ENCODE measurements around the gene CHST12. TPM values are rescaled to one million over a fixed set of nuclear protein-coding genes. Genes with fewer than 3 reads are reported as not detected.

The CHST12 gene
- polyA plus RNA-seq, 2 of the 4 experiments (the other 2 are of a cell fraction), result 5.6 to 12.0 TPM

GRCh38 chr7:2488681-2489080 is 85.3 kb downstream of the CHST12 start:
- Histone ChIP-seq H3K4me2 (no peak overlapping the region), H3K4me3 (no peak overlapping the region), H3K27ac (no peak overlapping the region), H3K4me1 (no peaks in the 10 kb centered on the region), H3K9me3 (peaks cover under 1% of the 10 kb centered on the region; the same call in 1 of the 3 replicates)
- ATAC-seq, result no peak
- WGBS (ENCODE audit: missing lambda C conversion rate), result 53% methylated on average over 9 of the region's 9 CpGs
- no peak for DNase-seq (ENCODE audit: low read depth in 1 of 2, low spot score in 1 of 2)
- ChIA-PET CTCF (interaction anchor here (0.8 to 2.3 kb wide), 5 partner anchors 11 to 79 kb away, joined by 3 to 14 read pairs (median 7); no protein-coding TSS in a partner anchor), POLR2A (no interaction called here)
- TF ChIP-seq FOSL2 (IDR thresholded peaks at IDR 0.05) (no peak), FOSL2 (CRISPR knock-in tag; IDR thresholded peaks at IDR 0.05) (no peak), CHD2 (IDR thresholded peaks at IDR 0.05; ENCODE audit: low read length, partially characterized antibody) (no peak), MAFK (IDR thresholded peaks at IDR 0.05; ENCODE audit: partially characterized antibody) (no peak), RAD21 (conservative IDR thresholded peaks at IDR 0.05 in 1 of 2, IDR thresholded peaks at IDR 0.05 in 1 of 2) (no peak), RARB (CRISPR knock-in tag; IDR thresholded peaks at IDR 0.05) (no peak), POLR2AphosphoS2 (conservative IDR thresholded peaks at IDR 0.05; ENCODE audit: low read length) (no peak), PHF8 (IDR thresholded peaks at IDR 0.05; ENCODE audit: borderline replicate concordance, low read depth) (no peak), CHD4 (IDR thresholded peaks at IDR 0.05; ENCODE audit: borderline replicate concordance) (no peak), FOXS1 (CRISPR knock-in tag; IDR thresholded peaks at IDR 0.05) (no peak)
- no peak for FAIRE-seq

DNA sequence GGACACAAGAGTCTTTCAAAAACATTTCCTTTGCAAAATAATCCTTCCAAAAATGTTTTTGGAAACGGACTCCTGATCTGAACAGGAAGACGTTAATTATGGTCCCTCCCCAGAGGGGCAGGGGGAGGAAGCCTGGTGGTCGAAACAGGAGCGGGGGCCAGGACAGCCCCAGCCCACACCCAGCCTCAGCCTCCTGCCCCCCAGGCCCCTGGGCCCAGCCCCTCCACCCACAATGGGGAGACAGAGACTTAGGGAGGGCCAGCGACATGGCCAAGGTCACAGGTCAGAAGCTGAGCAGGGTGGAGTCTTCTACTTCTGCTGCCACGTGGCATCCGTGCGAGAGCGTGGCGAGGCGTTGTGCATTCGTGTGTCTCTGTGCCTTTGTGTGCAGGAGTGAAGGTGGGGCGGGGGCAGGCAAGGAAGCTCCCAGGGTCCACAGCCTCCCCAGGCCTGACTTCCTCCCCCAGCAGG is 86.8 kb downstream of the CHST12 start:
- Histone ChIP-seq H3K4me1 (no peaks in the 10 kb centered on the region), H3K4me2 (no peak overlapping the region), H3K4me3 (no peak overlapping the region), H3K9me3 (no peaks in the 10 kb centered on the region), H3K27ac (no peak overlapping the region)
- no peak for FAIRE-seq
- no peak for ATAC-seq
- ChIA-PET CTCF (interaction anchor here (0.6 to 1.0 kb wide), 3 partner anchors 17 to 63 kb away, joined by 3 read pairs; no protein-coding TSS in a partner anchor), POLR2A (no interaction called here)
- whole genome bisulfite sequencing (ENCODE audit: missing lambda C conversion rate), result 79% methylated on average over 13 of the region's 13 CpGs
- TF ChIP-seq PBX3 (IDR thresholded peaks at IDR 0.05) (no peak), RAD21 (conservative IDR thresholded peaks at IDR 0.05 in 1 of 2, IDR thresholded peaks at IDR 0.05 in 1 of 2) (no peak), KDM5A (IDR thresholded peaks at IDR 0.05) (no peak), HOXA7 (CRISPR knock-in tag; IDR thresholded peaks at IDR 0.05) (no peak), BHLHE40 (IDR thresholded peaks at IDR 0.05; ENCODE audit: low read depth, low read length) (no peak), KDM1A (IDR thresholded peaks at IDR 0.05; ENCODE audit: low read depth) (no peak)
- no peak for DNase-seq (ENCODE audit: low read depth in 1 of 2, low spot score in 1 of 2)

GRCh38 chr7:2492038-2492437 is 88.6 kb downstream of the CHST12 start:
- no peak for FAIRE-seq
- 65% methylated on average over 2 of the region's 2 CpGs for WGBS (ENCODE audit: missing lambda C conversion rate)
- CTCF ChIA-PET, result interaction anchor here (1.1 kb wide), 1 partner anchor 14 kb away, joined by 3 read pairs; no protein-coding TSS in a partner anchor
- H3K9me3 ChIP-seq, result no peaks in the 10 kb centered on the region
- TF ChIP-seq TP53 (CRISPR knock-in tag; IDR thresholded peaks at IDR 0.05) (no peak), NR3C1 (IDR thresholded peaks at IDR 0.05) (no peak), POLR2A (IDR thresholded peaks at IDR 0.05; ENCODE audit: low read length) (no peak), SREBF2 (IDR thresholded peaks at IDR 0.05) (no peak), ZSCAN20 (CRISPR knock-in tag; IDR thresholded peaks at IDR 0.05) (no peak), BHLHE40 (IDR thresholded peaks at IDR 0.05; ENCODE audit: low read depth, low read length) (no peak), GATA3 (IDR thresholded peaks at IDR 0.05; ENCODE audit: borderline replicate concordance) (no peak), FOXS1 (CRISPR knock-in tag; IDR thresholded peaks at IDR 0.05) (no peak), HOXB13 (CRISPR knock-in tag; IDR thresholded peaks at IDR 0.05; ENCODE audit: low read depth) (no peak), NPAS2 (CRISPR knock-in tag; IDR thresholded peaks at IDR 0.05; ENCODE audit: borderline replicate concordance) (no peak), CHD4 (IDR thresholded peaks at IDR 0.05; ENCODE audit: borderline replicate concordance) (no peak), RARB (CRISPR knock-in tag; IDR thresholded peaks at IDR 0.05) (no peak), KDM1A (IDR thresholded peaks at IDR 0.05; ENCODE audit: low read depth) (no peak), CHD2 (IDR thresholded peaks at IDR 0.05; ENCODE audit: low read length, partially characterized antibody) (no peak)
- TF ChIP-seq, protein P1, sequence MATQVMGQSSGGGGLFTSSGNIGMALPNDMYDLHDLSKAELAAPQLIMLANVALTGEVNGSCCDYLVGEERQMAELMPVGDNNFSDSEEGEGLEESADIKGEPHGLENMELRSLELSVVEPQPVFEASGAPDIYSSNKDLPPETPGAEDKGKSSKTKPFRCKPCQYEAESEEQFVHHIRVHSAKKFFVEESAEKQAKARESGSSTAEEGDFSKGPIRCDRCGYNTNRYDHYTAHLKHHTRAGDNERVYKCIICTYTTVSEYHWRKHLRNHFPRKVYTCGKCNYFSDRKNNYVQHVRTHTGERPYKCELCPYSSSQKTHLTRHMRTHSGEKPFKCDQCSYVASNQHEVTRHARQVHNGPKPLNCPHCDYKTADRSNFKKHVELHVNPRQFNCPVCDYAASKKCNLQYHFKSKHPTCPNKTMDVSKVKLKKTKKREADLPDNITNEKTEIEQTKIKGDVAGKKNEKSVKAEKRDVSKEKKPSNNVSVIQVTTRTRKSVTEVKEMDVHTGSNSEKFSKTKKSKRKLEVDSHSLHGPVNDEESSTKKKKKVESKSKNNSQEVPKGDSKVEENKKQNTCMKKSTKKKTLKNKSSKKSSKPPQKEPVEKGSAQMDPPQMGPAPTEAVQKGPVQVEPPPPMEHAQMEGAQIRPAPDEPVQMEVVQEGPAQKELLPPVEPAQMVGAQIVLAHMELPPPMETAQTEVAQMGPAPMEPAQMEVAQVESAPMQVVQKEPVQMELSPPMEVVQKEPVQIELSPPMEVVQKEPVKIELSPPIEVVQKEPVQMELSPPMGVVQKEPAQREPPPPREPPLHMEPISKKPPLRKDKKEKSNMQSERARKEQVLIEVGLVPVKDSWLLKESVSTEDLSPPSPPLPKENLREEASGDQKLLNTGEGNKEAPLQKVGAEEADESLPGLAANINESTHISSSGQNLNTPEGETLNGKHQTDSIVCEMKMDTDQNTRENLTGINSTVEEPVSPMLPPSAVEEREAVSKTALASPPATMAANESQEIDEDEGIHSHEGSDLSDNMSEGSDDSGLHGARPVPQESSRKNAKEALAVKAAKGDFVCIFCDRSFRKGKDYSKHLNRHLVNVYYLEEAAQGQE (IDR thresholded peaks at IDR 0.05), result no peak
- H3K4me1 ChIP-seq, result no peaks in the 10 kb centered on the region
- no peak for DNase-seq (ENCODE audit: low read depth in 1 of 2, low spot score in 1 of 2)
- H3K4me2 ChIP-seq, result no peak overlapping the region
- H3K27ac ChIP-seq, result no peak overlapping the region
- POLR2A ChIA-PET, result no interaction called here
- no peak overlapping the region for H3K4me3 ChIP-seq
- no peak for ATAC-seq

Measured in A549 (cell line).